Activated CD4-positive, alpha-beta T cell treated with anti-CD3 and anti-CD28 coated beads for 36 hours (primary cell): ENCODE measurements around the gene SORCS1. TPM values are rescaled to one million over a fixed set of nuclear protein-coding genes. Genes with fewer than 3 reads are reported as not detected.

Experiments
- ATAC-seq: fragments of 200-7000 bp; cut with Tn5 transposase; one replicate; pipeline ENCODE4 v1.10.0; 2021; ENCODE audit warnings: mild to moderate bottlenecking, moderate library complexity
- CTCF ChIA-PET: fragments of 350-600 bp; sonication (Branson Sonifier 250); formaldehyde crosslinking; loops from one replicate; lab custom pipeline; 2021; ENCODE audit warnings: antibody characterized with exemption; lab: Charles Lee
- POLR2A ChIA-PET: fragments of 350-600 bp; sonication (Branson Sonifier 250); formaldehyde crosslinking; loops from one replicate; lab custom pipeline; 2021; ENCODE audit warnings: antibody characterized with exemption, inconsistent platforms; lab: Charles Lee
- DNase-seq: peaks from one replicate; pipeline ENCODE4 v3.0.0-alpha.2; 2020
- H3K27ac Mint-ChIP-seq: one replicate; pipeline ENCODE4 v1.8.0; 2021; ENCODE audit warnings: mixed read lengths
- H3K27me3 Mint-ChIP-seq: one replicate; pipeline ENCODE4 v1.8.0; 2021; ENCODE audit warnings: mixed read lengths
- H3K36me3 Mint-ChIP-seq: one replicate; pipeline ENCODE4 v1.8.0; 2021; ENCODE audit warnings: low read depth, mixed read lengths
- H3K4me1 Mint-ChIP-seq: one replicate; pipeline ENCODE4 v1.8.0; 2021; ENCODE audit warnings: mixed read lengths
- H3K4me3 Mint-ChIP-seq: one replicate; pipeline ENCODE4 v1.8.0; 2021; ENCODE audit warnings: mild to moderate bottlenecking, moderate library complexity, mixed read lengths
- H3K9me3 Mint-ChIP-seq: one replicate; pipeline ENCODE4 v1.8.0; 2021; ENCODE audit warnings: low read depth, mixed read lengths
- intact Hi-C, 2 experiments: fragments of 100-400 bp; cut with DNase I in 1 of 2; cut with micrococcal nuclease in 1 of 2; formaldehyde crosslinking; loops; one replicate each; pipeline versions ENCODE4 v1.14.2 to v1.15.1; 2022 to 2024; cut with DNase I, micrococcal nuclease
- total RNA-seq, 2 experiments: library from RNA; stranded (reverse); gene quantifications; one replicate each; pipeline ENCODE4 v1.2.3, GENCODE V29; 2021

SORCS1 gene
- total RNA-seq, 2 experiments from 2014 or later: not detected

DNA sequence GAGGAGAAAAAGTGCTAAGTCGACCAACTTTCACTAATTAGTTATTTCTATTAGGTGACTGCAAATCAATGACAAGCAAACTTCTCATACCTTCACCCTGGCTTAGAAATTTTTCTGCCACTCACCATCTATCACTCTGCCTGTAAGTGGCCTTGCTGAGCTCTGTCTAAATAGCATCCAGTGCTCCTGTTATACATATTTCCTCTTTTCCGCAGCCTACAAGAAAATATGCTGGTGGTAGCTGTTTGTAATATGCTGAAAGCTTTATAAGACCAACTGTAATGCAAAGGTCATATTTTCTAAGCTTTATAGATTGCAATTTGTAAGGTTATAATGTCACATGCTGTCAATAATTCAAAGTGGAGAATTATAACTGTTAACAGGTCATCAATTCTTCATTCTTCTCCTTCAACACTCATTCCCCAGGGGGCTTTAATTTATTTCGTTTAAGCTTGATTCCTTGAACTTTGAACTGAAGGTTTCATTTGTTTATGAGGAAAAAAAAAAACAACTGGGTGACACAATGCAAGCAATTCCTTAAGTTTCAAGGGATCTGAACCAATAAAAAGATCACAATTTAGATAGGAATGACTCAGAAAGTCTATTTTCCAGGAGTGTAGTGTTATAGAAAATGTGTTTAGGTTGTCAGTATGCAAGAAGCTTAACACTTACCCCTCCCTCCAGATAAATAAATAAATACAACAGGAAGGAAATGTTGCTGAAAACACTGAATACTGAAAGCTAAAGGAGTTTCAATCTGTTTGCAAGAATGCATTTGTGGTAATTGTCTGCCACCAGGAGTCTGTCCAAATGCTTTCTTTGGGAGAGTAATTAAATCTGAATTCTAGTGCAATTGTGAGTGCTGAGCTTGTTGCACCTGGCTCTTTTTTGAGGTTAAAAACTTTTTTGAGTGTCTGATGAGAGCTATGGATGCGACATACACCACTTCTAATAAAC is 183.7 kb downstream of the SORCS1 start:
- Mint-ChIP-seq H3K27me3 (no peaks in the 10 kb centered on the region), H3K4me1 (no peaks in the 10 kb centered on the region), H3K9me3 (no peaks in the 10 kb centered on the region), H3K27ac (no peak overlapping the region), H3K36me3 (no peaks in the 10 kb centered on the region), H3K4me3 (no peak overlapping the region)
- intact Hi-C loops: no loop called here
- CTCF ChIA-PET: no interaction called here
- ATAC-seq: no peak
- no peak for DNase-seq
- POLR2A ChIA-PET: no interaction called here

DNA sequence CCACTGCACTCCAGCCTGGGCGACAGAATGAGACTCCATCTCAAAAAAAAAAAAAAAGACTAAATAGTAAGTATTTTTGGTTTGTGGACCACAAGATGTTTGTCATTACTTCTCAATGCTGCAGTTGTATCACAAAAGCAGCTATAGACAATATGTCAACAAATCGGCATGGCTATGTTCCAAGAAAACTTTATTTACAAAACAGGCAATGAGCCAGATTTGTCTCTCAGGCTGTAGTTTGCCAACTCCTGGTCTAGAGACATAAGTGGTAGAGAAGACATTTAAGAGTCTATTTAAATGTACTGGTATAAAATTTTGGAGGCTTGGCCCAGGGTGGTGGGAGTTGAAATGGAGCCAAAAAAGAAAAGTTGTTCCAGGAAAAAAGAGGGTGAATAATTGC is 185.8 kb downstream of the SORCS1 start:
- Mint-ChIP-seq H3K27ac (no peak overlapping the region), H3K9me3 (no peaks in the 10 kb centered on the region), H3K36me3 (no peaks in the 10 kb centered on the region), H3K4me1 (no peaks in the 10 kb centered on the region), H3K27me3 (no peaks in the 10 kb centered on the region), H3K4me3 (no peak overlapping the region)
- DNase-seq: no peak
- ChIA-PET CTCF (no interaction called here), POLR2A (no interaction called here)
- intact Hi-C loops: no loop called here
- ATAC-seq: no peak

GRCh38 chr10:106973716-106974115 is 190.8 kb downstream of the SORCS1 start:
- intact Hi-C loops: no loop called here
- peaks cover 5% of the 10 kb centered on the region for H3K9me3 Mint-ChIP-seq
- H3K27me3 Mint-ChIP-seq: no peaks in the 10 kb centered on the region
- CTCF ChIA-PET: no interaction called here
- no peak for ATAC-seq
- no peaks in the 10 kb centered on the region for H3K36me3 Mint-ChIP-seq
- POLR2A ChIA-PET: no interaction called here
- no peak overlapping the region for H3K27ac Mint-ChIP-seq
- no peak overlapping the region for H3K4me3 Mint-ChIP-seq
- no peaks in the 10 kb centered on the region for H3K4me1 Mint-ChIP-seq
- DNase-seq: no peak

GRCh38 chr10:106973288-106973687 is 191.2 kb downstream of the SORCS1 start:
- no peak for DNase-seq

GRCh38 chr10:106972381-106972780 is 192.1 kb downstream of the SORCS1 start:
- no peak overlapping the region for H3K27ac Mint-ChIP-seq
- no peak overlapping the region for H3K4me3 Mint-ChIP-seq
- intact Hi-C loops: no loop called here
- peaks cover 5% of the 10 kb centered on the region for H3K9me3 Mint-ChIP-seq
- no peaks in the 10 kb centered on the region for H3K27me3 Mint-ChIP-seq
- no peak for DNase-seq
- ATAC-seq: no peak
- H3K36me3 Mint-ChIP-seq: no peaks in the 10 kb centered on the region
- H3K4me1 Mint-ChIP-seq: no peaks in the 10 kb centered on the region
- POLR2A ChIA-PET: no interaction called here
- CTCF ChIA-PET: no interaction called here

More at GRCh38 chr10:106973288-106973687, 191.2 kb downstream of the SORCS1 start:
- no peak for ATAC-seq
- ChIA-PET POLR2A (no interaction called here), CTCF (no interaction called here)
- peaks cover 5% of the 10 kb centered on the region for H3K9me3 Mint-ChIP-seq
- intact Hi-C loops: no loop called here
- no peaks in the 10 kb centered on the region for H3K4me1 Mint-ChIP-seq
- H3K27ac Mint-ChIP-seq: no peak overlapping the region
- H3K4me3 Mint-ChIP-seq: no peak overlapping the region
- H3K27me3 Mint-ChIP-seq: no peaks in the 10 kb centered on the region
- H3K36me3 Mint-ChIP-seq: no peaks in the 10 kb centered on the region

- Mint-ChIP-seq H3K4me1 (no peaks in the 10 kb centered on the region), H3K9me3 (peaks cover 7% of the 10 kb centered on the region), H3K4me3 (no peak overlapping the region), H3K27me3 (no peaks in the 10 kb centered on the region), H3K36me3 (no peaks in the 10 kb centered on the region), H3K27ac (no peak overlapping the region)
- ATAC-seq (no peak), DNase-seq (no peak)
- ChIA-PET CTCF (no interaction called here), POLR2A (no interaction called here)
- intact Hi-C loops: no loop called here
Measured at GRCh38 chr10:106971411-106971831, 193.1 kb downstream of the SORCS1 start.

- Mint-ChIP-seq H3K27ac (no peak overlapping the region), H3K4me3 (no peak overlapping the region), H3K27me3 (no peaks in the 10 kb centered on the region), H3K9me3 (peaks cover 6% of the 10 kb centered on the region), H3K4me1 (no peaks in the 10 kb centered on the region), H3K36me3 (no peaks in the 10 kb centered on the region)
- intact Hi-C loops: no loop called here
- CTCF ChIA-PET: no interaction called here
- DNase-seq: no peak
- POLR2A ChIA-PET: no interaction called here
- ATAC-seq: no peak
Measured at GRCh38 chr10:106967452-106967851, 197.1 kb downstream of the SORCS1 start.

DNA sequence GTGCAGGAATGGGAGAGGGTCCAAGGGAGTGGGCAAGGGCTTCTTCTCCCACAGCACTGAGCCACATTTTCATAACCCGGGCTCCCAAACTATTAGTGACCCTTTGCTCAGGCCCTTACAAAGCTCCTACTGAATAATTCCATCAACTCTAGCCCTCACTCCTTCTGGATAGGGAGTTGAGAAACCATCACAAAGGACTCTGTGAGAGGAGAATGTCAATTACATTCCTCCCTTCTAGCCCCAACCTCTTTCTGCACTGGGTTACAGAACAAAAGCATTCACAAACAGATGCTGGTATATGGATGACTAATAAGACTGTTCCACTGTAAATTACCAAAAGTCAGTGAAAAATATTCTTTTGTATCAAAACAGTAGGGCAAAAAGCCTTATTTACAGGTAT is 203.7 kb downstream of the SORCS1 start:
- POLR2A ChIA-PET: no interaction called here
- intact Hi-C loops: no loop called here
- no peak overlapping the region for H3K27ac Mint-ChIP-seq
- H3K4me1 Mint-ChIP-seq: no peaks in the 10 kb centered on the region
- ATAC-seq: no peak
- DNase-seq: no peak
- no peaks in the 10 kb centered on the region for H3K36me3 Mint-ChIP-seq
- no peaks in the 10 kb centered on the region for H3K9me3 Mint-ChIP-seq
- H3K27me3 Mint-ChIP-seq: no peaks in the 10 kb centered on the region
- H3K4me3 Mint-ChIP-seq: no peak overlapping the region
- CTCF ChIA-PET: no interaction called here

- no peak for ATAC-seq
- POLR2A ChIA-PET: no interaction called here
- no peaks in the 10 kb centered on the region for H3K27me3 Mint-ChIP-seq
- no peaks in the 10 kb centered on the region for H3K4me1 Mint-ChIP-seq
- CTCF ChIA-PET: no interaction called here
- DNase-seq: no peak
- H3K27ac Mint-ChIP-seq: no peak overlapping the region
- intact Hi-C loops: no loop called here
- H3K4me3 Mint-ChIP-seq: no peak overlapping the region
- no peaks in the 10 kb centered on the region for H3K9me3 Mint-ChIP-seq
- H3K36me3 Mint-ChIP-seq: no peaks in the 10 kb centered on the region
Measured at GRCh38 chr10:106959521-106959920, 205.0 kb downstream of the SORCS1 start.

DNA sequence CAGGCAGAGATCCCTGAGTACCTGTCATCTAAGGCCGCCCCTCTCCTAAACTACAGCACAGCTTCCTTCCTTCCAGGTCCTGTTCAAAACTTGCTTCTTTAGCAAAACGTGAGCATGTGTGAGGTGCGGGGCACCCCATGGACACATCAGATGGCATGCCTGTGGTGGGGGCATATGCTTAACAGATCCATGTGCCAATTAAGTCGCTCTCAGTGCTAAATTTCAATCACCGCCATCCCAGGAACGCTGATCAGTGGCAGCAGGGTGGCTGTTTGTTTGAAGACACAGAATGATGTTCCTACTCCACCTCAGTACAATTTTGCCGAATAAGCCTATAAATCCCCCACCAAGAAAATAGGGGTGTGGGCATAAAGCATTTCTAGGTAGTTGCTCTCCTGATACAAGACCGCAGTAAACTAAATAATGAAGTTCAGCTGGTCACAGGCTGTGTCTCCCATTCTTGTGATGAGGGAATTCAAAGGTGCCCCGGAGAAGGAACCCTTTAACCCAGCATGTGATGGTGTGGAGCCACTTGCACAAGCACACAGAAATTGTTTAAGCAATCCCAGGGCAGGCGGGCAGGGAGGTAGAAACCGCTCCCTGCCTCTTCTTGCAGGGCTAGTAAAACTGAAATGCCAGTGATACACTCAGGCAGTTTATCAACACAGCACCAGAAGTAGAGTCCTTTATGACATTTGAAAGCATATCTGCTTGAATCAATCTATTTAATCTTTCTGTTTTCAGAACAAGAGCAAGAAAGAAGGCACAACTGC is 205.7 kb downstream of the SORCS1 start:
- no peak overlapping the region for H3K27ac Mint-ChIP-seq
- DNase-seq (no peak), ATAC-seq (no peak)
- H3K4me3 Mint-ChIP-seq: no peak overlapping the region
- no peaks in the 10 kb centered on the region for H3K9me3 Mint-ChIP-seq
- no peaks in the 10 kb centered on the region for H3K36me3 Mint-ChIP-seq
- ChIA-PET POLR2A (no interaction called here), CTCF (no interaction called here)
- H3K27me3 Mint-ChIP-seq: no peaks in the 10 kb centered on the region
- intact Hi-C loops: no loop called here
- H3K4me1 Mint-ChIP-seq: no peaks in the 10 kb centered on the region

DNA sequence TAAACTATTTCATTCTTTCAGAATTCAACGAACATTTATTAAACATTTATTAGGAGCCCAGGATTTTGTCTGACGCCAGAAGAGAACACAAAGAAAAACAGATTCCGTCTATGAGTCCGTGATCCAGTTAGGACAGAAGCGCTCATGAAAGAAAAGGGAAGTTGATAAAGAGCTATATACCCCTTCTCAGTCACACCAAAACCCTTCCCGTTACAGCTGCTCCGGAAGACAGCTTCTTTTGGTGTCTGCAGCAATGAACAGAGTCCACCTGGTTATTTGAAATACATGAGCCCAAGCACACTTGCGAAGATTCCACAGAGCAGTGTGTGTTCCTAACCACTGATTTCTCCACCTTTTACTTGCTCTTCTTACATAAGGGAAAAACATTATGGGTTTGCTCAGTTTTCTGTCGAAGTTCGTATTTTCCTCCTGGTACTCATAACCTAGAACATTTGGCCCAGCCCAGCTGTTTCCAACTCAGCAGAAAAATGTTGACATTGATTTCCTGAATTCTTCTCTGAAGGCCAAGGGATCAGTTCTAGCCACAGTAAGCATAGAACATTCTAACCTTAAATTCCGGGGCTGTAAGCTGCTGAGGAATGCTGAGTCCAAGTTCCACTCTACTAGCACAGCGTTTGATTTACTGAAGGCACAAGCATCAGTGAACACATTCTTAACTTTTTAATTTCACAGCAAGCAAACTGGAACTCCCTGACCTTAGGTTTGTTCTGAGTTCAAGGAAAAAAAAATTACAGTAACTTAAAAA is 206.5 kb downstream of the SORCS1 start:
- H3K36me3 Mint-ChIP-seq: no peaks in the 10 kb centered on the region
- H3K9me3 Mint-ChIP-seq: no peaks in the 10 kb centered on the region
- H3K27me3 Mint-ChIP-seq: no peaks in the 10 kb centered on the region
- intact Hi-C loops: no loop called here
- no peak overlapping the region for H3K4me3 Mint-ChIP-seq
- no peaks in the 10 kb centered on the region for H3K4me1 Mint-ChIP-seq
- ATAC-seq (no peak), DNase-seq (no peak)
- no peak overlapping the region for H3K27ac Mint-ChIP-seq
- CTCF ChIA-PET: interaction anchor here (0.6 kb wide), 1 partner anchor 732 kb away, joined by 3 read pairs; no protein-coding TSS in a partner anchor
- POLR2A ChIA-PET: no interaction called here
